SW 1271 (cell line): ENCODE measurements around the gene AXL.
A peak's percentile ranks its signal among the peaks of the same experiment; 100 is the strongest.
"Not testable (repeated sequence)": the region's sequence is repeated elsewhere in the genome, so short reads cannot be mapped to it uniquely, and the experiment has no call there.

Experiments
- DNase-seq, 2 experiments: peaks; one replicate each; lab custom pipeline; 2025; lab: John Stamatoyannopoulos, UW

The AXL gene

GRCh38 chr19:41206926-41207750 lies 11.9 kb upstream of the AXL start:
- no peak for DNase-seq

- DNase-seq, result no peak
Observed at GRCh38 chr19:41214161-41214560, 4.9 kb upstream of the AXL start.

- no peak for DNase-seq
Observed at GRCh38 chr19:41217741-41218140, 1.3 kb upstream of the AXL start.

- no peak for DNase-seq
Observed at GRCh38 chr19:41218249-41218614, 791 bp upstream of the AXL start.

- DNase-seq, result no peak
Observed at GRCh38 chr19:41219924-41220567, 1.0 kb downstream of the AXL start.

GRCh38 chr19:41220811-41221210 lies 1.8 kb downstream of the AXL start:
- no peak for DNase-seq

GRCh38 chr19:41221514-41222205 lies 2.6 kb downstream of the AXL start:
- no peak for DNase-seq

GRCh38 chr19:41222240-41222639 lies 3.2 kb downstream of the AXL start:
- no peak for DNase-seq

GRCh38 chr19:41223431-41224234 lies 4.6 kb downstream of the AXL start:
- peak; percentile 77 to 85 for DNase-seq

GRCh38 chr19:41224632-41225031 lies 5.6 kb downstream of the AXL start:
- no peak for DNase-seq

GRCh38 chr19:41225238-41226052 lies 6.4 kb downstream of the AXL start:
- DNase-seq, result peak; percentile 89 to 97

GRCh38 chr19:41226053-41226873 lies 7.2 kb downstream of the AXL start:
- peak; percentile 75 to 87 for DNase-seq

- no peak for DNase-seq
Observed at GRCh38 chr19:41226874-41227390, 7.9 kb downstream of the AXL start.

- DNase-seq, result no peak
Observed at GRCh38 chr19:41228486-41228885, 9.5 kb downstream of the AXL start.

GRCh38 chr19:41229338-41229737 lies 10.3 kb downstream of the AXL start:
- not testable (repeated sequence) for DNase-seq

GRCh38 chr19:41230067-41230857 lies 11.2 kb downstream of the AXL start:
- no peak for DNase-seq

- DNase-seq, result no peak
Observed at GRCh38 chr19:41232686-41233085, 13.7 kb downstream of the AXL start.

GRCh38 chr19:41233748-41234240 lies 14.8 kb downstream of the AXL start:
- DNase-seq, result no peak

GRCh38 chr19:41234512-41235168 lies 15.6 kb downstream of the AXL start:
- DNase-seq, result no peak
